Measurements from ENCODE around the gene PDLIM5.

Gene PDLIM5

GRCh38 chr4:94495408-94495807 lies 43.7 kb downstream of the PDLIM5 start:
- no peak for DNase-seq (ENCODE audit: low read depth)
- H3K4me3 ChIP-seq (ENCODE audit: low read depth, low read length), result no peak overlapping the region
- in situ Hi-C loops (cut with HindIII; ENCODE audit: low sequenced_read_pairs), result loop anchor here (5.0 kb wide), 1 partner anchor 38 kb away; no protein-coding TSS in a partner anchor
- no peak for TF ChIP-seq CTCF (IDR thresholded peaks at IDR 0.05; ENCODE audit: low read depth, low read length, missing control alignments)

GRCh38 chr4:94497690-94498089 lies 45.9 kb downstream of the PDLIM5 start:
- H3K4me3 ChIP-seq (ENCODE audit: low read depth, low read length), result no peak overlapping the region
- no peak for TF ChIP-seq CTCF (IDR thresholded peaks at IDR 0.05; ENCODE audit: low read depth, low read length, missing control alignments)
- DNase-seq (ENCODE audit: low read depth), result no peak
- in situ Hi-C loops (cut with HindIII; ENCODE audit: low sequenced_read_pairs), result loop anchor here (5.0 kb wide), 1 partner anchor 40 kb away; no protein-coding TSS in a partner anchor

- H3K4me3 ChIP-seq (ENCODE audit: low read depth, low read length), result no peak overlapping the region
- no peak for TF ChIP-seq CTCF (IDR thresholded peaks at IDR 0.05; ENCODE audit: low read depth, low read length, missing control alignments)
- in situ Hi-C loops (cut with HindIII; ENCODE audit: low sequenced_read_pairs), result loop anchor here (5.0 kb wide), 1 partner anchor 41 kb away; no protein-coding TSS in a partner anchor
- DNase-seq (ENCODE audit: low read depth), result no peak
Measured at GRCh38 chr4:94498502-94498901, 46.8 kb downstream of the PDLIM5 start.

GRCh38 chr4:94500685-94501084 lies 48.9 kb downstream of the PDLIM5 start:
- no peak for TF ChIP-seq CTCF (IDR thresholded peaks at IDR 0.05; ENCODE audit: low read depth, low read length, missing control alignments)
- DNase-seq (ENCODE audit: low read depth), result no peak
- H3K4me3 ChIP-seq (ENCODE audit: low read depth, low read length), result no peak overlapping the region
- in situ Hi-C loops (cut with HindIII; ENCODE audit: low sequenced_read_pairs), result no loop called here

- no peak for TF ChIP-seq CTCF (IDR thresholded peaks at IDR 0.05; ENCODE audit: low read depth, low read length, missing control alignments)
- no peak overlapping the region for H3K4me3 ChIP-seq (ENCODE audit: low read depth, low read length)
- DNase-seq (ENCODE audit: low read depth), result no peak
- in situ Hi-C loops (cut with HindIII; ENCODE audit: low sequenced_read_pairs), result no loop called here
Measured at GRCh38 chr4:94504545-94504944, 52.8 kb downstream of the PDLIM5 start.

GRCh38 chr4:94506822-94507221 lies 55.1 kb downstream of the PDLIM5 start:
- DNase-seq (ENCODE audit: low read depth), result no peak
- TF ChIP-seq CTCF (IDR thresholded peaks at IDR 0.05; ENCODE audit: low read depth, low read length, missing control alignments), result no peak
- in situ Hi-C loops (cut with HindIII; ENCODE audit: low sequenced_read_pairs), result no loop called here
- no peak overlapping the region for H3K4me3 ChIP-seq (ENCODE audit: low read depth, low read length)

GRCh38 chr4:94507281-94507680 lies 55.5 kb downstream of the PDLIM5 start:
- DNase-seq (ENCODE audit: low read depth), result no peak
- in situ Hi-C loops (cut with HindIII; ENCODE audit: low sequenced_read_pairs), result no loop called here
- no peak overlapping the region for H3K4me3 ChIP-seq (ENCODE audit: low read depth, low read length)
- no peak for TF ChIP-seq CTCF (IDR thresholded peaks at IDR 0.05; ENCODE audit: low read depth, low read length, missing control alignments)
